ENCODE data around the gene CARNS1. TPM values are rescaled to one million over a fixed set of nuclear protein-coding genes. Genes with fewer than 3 reads are reported as not detected.

Gene CARNS1
- total and polyA plus RNA-seq, 8 donors, result 0.29 to 33.3 (median 2.9) TPM

- H3K27me3 ChIP-seq, result no peaks in the 10 kb centered on the region
- H3K4me3 ChIP-seq, result no peak overlapping the region
- DNase-seq, result no peak
- 65 to 83% (median 73%) methylated on average over 4 to 5 of the region's 5 CpGs for WGBS, 5 donors
- TF ChIP-seq CTCF (IDR thresholded peaks at IDR 0.05), result no peak
- TF ChIP-seq POLR2AphosphoS5 (IDR thresholded peaks at IDR 0.05), result no peak
- TF ChIP-seq EP300 (IDR thresholded peaks at IDR 0.05), result no peak
- TF ChIP-seq POLR2A (IDR thresholded peaks at IDR 0.05), result no peak
- no peak overlapping the region for H3K27ac ChIP-seq
- H3K4me1 ChIP-seq, result peaks cover 16 to 71% (median 57%) of the 10 kb centered on the region in 4 donors
- intact Hi-C loops (cut with DNase I; ENCODE audit: low total_unique reads), result loop anchor here (10.0 kb wide), 1 partner anchor 101 kb away; no protein-coding TSS in a partner anchor
- H3K36me3 ChIP-seq, result peaks cover 21 to 58% (median 52%) of the 10 kb centered on the region in 4 donors
- H3K9me3 ChIP-seq, result no peaks in the 10 kb centered on the region
Observed at GRCh38 chr11:67393990-67394389, 21.5 kb upstream of the CARNS1 start.

DNA sequence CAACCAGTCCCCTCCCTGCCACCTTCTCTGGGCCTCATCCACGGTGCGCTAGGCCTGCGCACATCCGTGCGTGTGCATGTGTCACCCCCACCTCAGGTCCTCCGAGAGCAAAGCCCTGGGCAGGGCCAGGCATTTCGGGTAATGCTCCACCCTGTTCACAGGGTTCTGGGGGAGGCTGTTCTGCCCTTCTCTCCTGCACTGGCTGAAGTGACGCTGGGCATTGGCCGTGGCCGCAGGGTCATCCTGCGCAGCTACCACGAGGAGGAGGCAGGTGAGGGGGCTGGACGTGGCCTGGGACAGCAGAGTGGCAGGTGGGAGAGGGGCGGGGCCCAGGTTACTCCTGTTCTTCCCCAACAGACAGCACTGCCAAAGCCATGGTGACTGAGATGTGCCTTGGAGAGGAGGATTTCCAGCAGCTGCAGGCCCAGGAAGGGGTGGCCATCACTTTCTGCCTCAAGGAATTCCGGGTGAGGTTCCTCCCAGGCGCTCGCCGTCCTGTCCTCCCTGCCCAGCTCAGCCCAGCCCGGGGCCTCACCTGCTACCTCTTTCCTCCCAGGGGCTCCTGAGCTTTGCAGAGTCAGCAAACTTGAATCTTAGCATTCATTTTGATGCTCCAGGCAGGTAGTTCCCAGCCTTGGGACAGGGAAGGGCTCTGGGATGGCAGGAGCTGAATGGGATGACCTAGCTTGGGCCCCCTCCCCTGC is 19.8 kb upstream of the CARNS1 start:
- Histone ChIP-seq H3K4me1 (peaks cover 30 to 73% (median 64%) of the 10 kb centered on the region in 4 donors), H3K27me3 (no peaks in the 10 kb centered on the region), H3K4me3 (no peak overlapping the region), H3K27ac (no peak overlapping the region), H3K36me3 (peaks cover 28 to 74% (median 64%) of the 10 kb centered on the region in 4 donors), H3K9me3 (no peaks in the 10 kb centered on the region)
- WGBS, 5 donors, result 77 to 83% (median 80%) methylated on average over 18 to 19 of the region's 19 CpGs
- TF ChIP-seq CTCF (IDR thresholded peaks at IDR 0.05) (no peak), POLR2A (IDR thresholded peaks at IDR 0.05) (no peak), EP300 (IDR thresholded peaks at IDR 0.05) (no peak), POLR2AphosphoS5 (IDR thresholded peaks at IDR 0.05) (no peak)
- intact Hi-C loops (cut with DNase I; ENCODE audit: low total_unique reads), result loop anchor here (10.0 kb wide), 1 partner anchor 99 kb away; no protein-coding TSS in a partner anchor
- no peak for DNase-seq

GRCh38 chr11:67396259-67396581 is 19.3 kb upstream of the CARNS1 start:
- Histone ChIP-seq H3K27me3 (no peaks in the 10 kb centered on the region), H3K9me3 (no peaks in the 10 kb centered on the region), H3K27ac (no peak overlapping the region), H3K36me3 (peaks cover 28 to 74% (median 64%) of the 10 kb centered on the region in 4 donors), H3K4me1 (peaks cover 28 to 72% (median 63%) of the 10 kb centered on the region in 4 donors), H3K4me3 (no peak overlapping the region)
- TF ChIP-seq POLR2A (IDR thresholded peaks at IDR 0.05) (no peak), CTCF (IDR thresholded peaks at IDR 0.05) (no peak)
- DNase-seq, result no peak
- intact Hi-C loops (cut with DNase I; ENCODE audit: low total_unique reads), result loop anchor here (10.0 kb wide), 1 partner anchor 99 kb away; no protein-coding TSS in a partner anchor
- WGBS, 5 donors, result 86 to 93% (median 92%) methylated on average over 6 to 7 of the region's 7 CpGs

DNA sequence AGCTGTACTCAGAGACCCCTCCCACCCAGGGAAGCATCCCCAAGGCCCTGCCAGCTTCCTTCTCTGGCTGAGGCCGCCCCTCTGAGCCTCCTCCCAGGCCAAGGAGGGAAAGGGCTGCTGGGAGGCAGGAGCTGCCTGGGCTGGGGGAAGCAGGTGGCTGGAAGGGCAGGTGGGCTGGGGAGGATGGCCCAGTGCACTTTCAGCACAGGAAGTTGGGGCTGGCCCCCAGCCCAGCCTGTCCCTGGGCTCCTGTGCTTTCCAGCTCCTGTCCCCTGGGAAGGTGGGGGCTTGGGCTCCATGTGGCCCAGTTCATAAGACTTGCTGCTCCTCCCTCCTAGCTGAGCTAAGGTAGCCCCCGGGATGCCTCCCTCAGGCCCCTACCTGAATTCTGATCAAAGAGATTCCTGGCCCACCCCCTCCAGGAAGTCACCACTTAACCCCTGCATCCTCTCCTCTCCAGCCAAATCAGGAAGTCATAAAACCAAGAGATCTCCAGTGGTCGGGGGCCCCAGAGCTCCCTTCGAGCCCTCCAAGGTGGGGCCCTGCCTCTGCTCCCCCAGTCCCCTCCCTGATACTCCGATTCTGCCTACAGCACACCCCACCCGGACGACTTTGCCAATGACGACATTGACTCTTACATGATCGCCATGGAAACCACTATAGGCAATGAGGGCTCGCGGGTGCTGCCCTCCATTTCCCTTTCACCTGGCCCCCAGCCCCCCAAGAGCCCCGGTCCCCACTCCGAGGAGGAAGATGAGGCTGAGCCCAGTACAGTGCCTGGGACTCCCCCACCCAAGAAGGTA is 18.7 kb upstream of the CARNS1 start:
- Histone ChIP-seq H3K4me3 (no peak overlapping the region), H3K4me1 (peaks cover 28 to 71% (median 62%) of the 10 kb centered on the region in 4 donors), H3K36me3 (peaks cover 28 to 74% (median 64%) of the 10 kb centered on the region in 4 donors), H3K27me3 (no peaks in the 10 kb centered on the region), H3K9me3 (no peaks in the 10 kb centered on the region), H3K27ac (peak overlapping the region in 1 of 5 donors; percentile 37)
- DNase-seq, result no peak
- 46 to 71% (median 56%) methylated on average over 13 of the region's 13 CpGs for WGBS, 5 donors
- TF ChIP-seq POLR2A (IDR thresholded peaks at IDR 0.05) (no peak), EP300 (IDR thresholded peaks at IDR 0.05) (no peak), CTCF (IDR thresholded peaks at IDR 0.05) (no peak), POLR2AphosphoS5 (IDR thresholded peaks at IDR 0.05) (no peak)
- intact Hi-C loops (cut with DNase I; ENCODE audit: low total_unique reads), result loop anchor here (10.0 kb wide), 1 partner anchor 98 kb away; no protein-coding TSS in a partner anchor

All from stomach (tissue), 9 donors.